ENCODE measurements around the gene FUT3. TPM values are rescaled to one million over a fixed set of nuclear protein-coding genes. Genes with fewer than 3 reads are reported as not detected.

FUT3 gene
- total and polyA plus RNA-seq, 12 donors = 0.14 to 0.20 (median 0.16) TPM; not detected in 8

- Histone ChIP-seq H3K27me3 (no peaks in the 10 kb centered on the region), H3K36me3 (replicated peaks in 1 of 2) (peaks cover 0 to 25% of the 10 kb centered on the region in 2 donors), H3K4me3 (no peak overlapping the region), H3K4me1 (replicated peaks in 1 of 2) (peaks cover 19 to 54% of the 10 kb centered on the region in 2 donors), H3K9me3 (replicated peaks in 1 of 3) (no peaks in the 10 kb centered on the region), H3K27ac (peak overlapping the region in 3 of 5 donors; percentile 75 to 98 (median 94))
- TF ChIP-seq POLR2A (IDR thresholded peaks at IDR 0.05) (no peak), CTCF (IDR thresholded peaks at IDR 0.05) (no peak)
- peak in 1 of 7 donors; percentile 33 for DNase-seq
- intact Hi-C loops (cut with DNase I) = no loop called here
- WGBS, 4 donors = 83 to 88% (median 85%) methylated on average over 23 to 29 of the region's 29 CpGs
Measured at GRCh38 chr19:5896365-5897076, 45.3 kb upstream of the FUT3 start.

GRCh38 chr19:5895890-5896289 is 44.6 kb upstream of the FUT3 start:
- intact Hi-C loops (cut with DNase I) = no loop called here
- peaks cover 19 to 48% of the 10 kb centered on the region in 2 donors for H3K4me1 ChIP-seq (replicated peaks in 1 of 2)

GRCh38 chr19:5895409-5895808 is 44.2 kb upstream of the FUT3 start:
- no peaks in the 10 kb centered on the region for H3K9me3 ChIP-seq (replicated peaks in 1 of 3)
- peak overlapping the region; percentile 75 to 98 (median 83) for H3K27ac ChIP-seq
- DNase-seq = peak; percentile 87 to 95 (median 91)
- TF ChIP-seq CTCF (IDR thresholded peaks at IDR 0.05) (no peak), POLR2A (IDR thresholded peaks at IDR 0.05) (peak in 1 of 2 donors; percentile 60)
- H3K27me3 ChIP-seq = no peaks in the 10 kb centered on the region
- intact Hi-C loops (cut with DNase I) = no loop called here
- no peak overlapping the region for H3K4me3 ChIP-seq
- peaks cover 19 to 46% of the 10 kb centered on the region in 2 donors for H3K4me1 ChIP-seq (replicated peaks in 1 of 2)
- 23 to 40% (median 35%) methylated on average over 8 to 15 of the region's 15 CpGs; no CpG with 5 or more reads in 1 of the 4 donors for WGBS, 4 donors
- H3K36me3 ChIP-seq (replicated peaks in 1 of 2) = peaks cover 0 to 25% of the 10 kb centered on the region in 2 donors

More at GRCh38 chr19:5895890-5896289, 44.6 kb upstream of the FUT3 start:
- 39 to 71% (median 54%) methylated on average over 5 to 8 of the region's 8 CpGs for WGBS, 4 donors
- Histone ChIP-seq H3K27me3 (no peaks in the 10 kb centered on the region), H3K9me3 (replicated peaks in 1 of 3) (no peaks in the 10 kb centered on the region), H3K4me3 (no peak overlapping the region), H3K27ac (peak overlapping the region; percentile 69 to 98 (median 75)), H3K36me3 (replicated peaks in 1 of 2) (peaks cover 0 to 25% of the 10 kb centered on the region in 2 donors)
- TF ChIP-seq CTCF (IDR thresholded peaks at IDR 0.05) = no peak
- TF ChIP-seq POLR2A (IDR thresholded peaks at IDR 0.05) = no peak
- DNase-seq = peak; percentile 78 to 89 (median 83)

GRCh38 chr19:5894704-5895349 is 43.6 kb upstream of the FUT3 start:
- Histone ChIP-seq H3K36me3 (replicated peaks in 1 of 2) (peaks cover 0 to 25% of the 10 kb centered on the region in 2 donors), H3K9me3 (replicated peaks in 1 of 3) (no peaks in the 10 kb centered on the region), H3K4me3 (no peak overlapping the region), H3K27ac (peak overlapping the region; percentile 75 to 98 (median 83)), H3K27me3 (no peaks in the 10 kb centered on the region), H3K4me1 (replicated peaks in 1 of 2) (peaks cover 19 to 46% of the 10 kb centered on the region in 2 donors)
- 48 to 49% (median 49%) methylated on average over 11 to 28 of the region's 28 CpGs; no CpG with 5 or more reads in 1 of the 4 donors for WGBS, 4 donors
- intact Hi-C loops (cut with DNase I) = loop anchor here in 1 of 2 donors (5.0 kb wide), 1 partner anchor 88 kb away; the partner anchor contains the start of gene NRTN
- DNase-seq = peak; percentile 78 to 91 (median 85)
- no peak for TF ChIP-seq CTCF (IDR thresholded peaks at IDR 0.05)
- TF ChIP-seq POLR2A (IDR thresholded peaks at IDR 0.05) = no peak

Measured in adrenal gland (tissue), 12 donors.